Kidney capillary endothelial cell (primary cell): ENCODE measurements around the gene IMMP2L.

Source experiments
- DNase-seq: peaks from one replicate; pipeline ENCODE4 v3.0.0-alpha.2; 2018; ENCODE audit warnings: low spot score

IMMP2L gene

GRCh38 chr7:110922906-110923305 is 639.4 kb downstream of the IMMP2L start:
- peak; percentile 51 for DNase-seq

- no peak for DNase-seq
Observed at GRCh38 chr7:110921595-110922151, 640.6 kb downstream of the IMMP2L start.

GRCh38 chr7:110918949-110919548 is 643.2 kb downstream of the IMMP2L start:
- no peak for DNase-seq

- no peak for DNase-seq
Observed at GRCh38 chr7:110914263-110914662, 648.0 kb downstream of the IMMP2L start.

GRCh38 chr7:110911632-110912031 is 650.7 kb downstream of the IMMP2L start:
- DNase-seq = no peak

- DNase-seq = no peak
Observed at GRCh38 chr7:110909117-110909516, 653.2 kb downstream of the IMMP2L start.

GRCh38 chr7:110905773-110906566 is 656.3 kb downstream of the IMMP2L start:
- DNase-seq = no peak

- DNase-seq = no peak
Observed at GRCh38 chr7:110898516-110898915, 663.8 kb downstream of the IMMP2L start.

- DNase-seq = no peak
Observed at GRCh38 chr7:110897538-110897937, 664.8 kb downstream of the IMMP2L start.

GRCh38 chr7:110894111-110894510 is 668.2 kb downstream of the IMMP2L start:
- no peak for DNase-seq

- DNase-seq = no peak
Observed at GRCh38 chr7:110891197-110891596, 671.1 kb downstream of the IMMP2L start.

- DNase-seq = no peak
Observed at GRCh38 chr7:110890101-110890500, 672.2 kb downstream of the IMMP2L start.

- no peak for DNase-seq
Observed at GRCh38 chr7:110889335-110889734, 673.0 kb downstream of the IMMP2L start.

- DNase-seq = no peak
Observed at GRCh38 chr7:110888641-110889040, 673.7 kb downstream of the IMMP2L start.

- DNase-seq = no peak
Observed at GRCh38 chr7:110885474-110885873, 676.8 kb downstream of the IMMP2L start.

GRCh38 chr7:110881721-110882120 is 680.6 kb downstream of the IMMP2L start:
- no peak for DNase-seq

GRCh38 chr7:110880971-110881370 is 681.3 kb downstream of the IMMP2L start:
- no peak for DNase-seq

- DNase-seq = no peak
Observed at GRCh38 chr7:110877016-110877415, 685.3 kb downstream of the IMMP2L start.

- no peak for DNase-seq
Observed at GRCh38 chr7:110875346-110875745, 686.9 kb downstream of the IMMP2L start.

- no peak for DNase-seq
Observed at GRCh38 chr7:110871856-110872255, 690.4 kb downstream of the IMMP2L start.

GRCh38 chr7:110870926-110871325 is 691.4 kb downstream of the IMMP2L start:
- no peak for DNase-seq

- DNase-seq = no peak
Observed at GRCh38 chr7:110868458-110868857, 693.8 kb downstream of the IMMP2L start.

GRCh38 chr7:110867771-110868170 is 694.5 kb downstream of the IMMP2L start:
- no peak for DNase-seq
